Measurements from ENCODE around the gene FGF6.

DNA sequence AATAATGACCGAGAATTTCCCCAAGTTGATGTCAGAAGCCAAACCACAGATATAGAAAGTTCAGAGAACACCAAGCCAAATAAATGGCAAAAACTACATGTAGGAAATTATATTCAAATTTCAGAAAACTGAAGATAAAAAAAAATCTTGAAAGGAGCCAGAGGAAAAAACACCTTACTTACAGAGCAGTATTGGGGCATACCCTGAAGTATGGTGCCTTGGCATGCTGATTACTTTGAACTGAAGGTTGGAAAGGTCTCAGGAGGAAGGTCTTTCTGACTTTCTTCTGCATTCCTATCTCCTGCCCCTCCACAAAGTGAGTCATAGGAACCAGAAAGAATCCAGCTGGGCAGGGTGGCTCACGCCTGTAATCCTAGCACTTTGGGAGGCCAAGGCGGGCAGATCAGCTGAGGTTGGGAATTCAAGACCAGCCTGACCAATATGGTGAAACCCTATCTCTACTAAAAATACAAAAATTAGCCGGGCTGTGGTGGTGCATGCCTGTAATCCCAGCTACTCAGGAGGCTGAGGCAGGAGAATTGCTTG lies 8.8 kb upstream of the FGF6 start:
- TF ChIP-seq CTCF (CRISPR knock-in tag; IDR thresholded peaks at IDR 0.05) = no peak
- TF ChIP-seq NFKB2 (CRISPR knock-in tag; IDR thresholded peaks at IDR 0.05; ENCODE audit: borderline replicate concordance) = no peak
- TF ChIP-seq ZNF740 (CRISPR knock-in tag; IDR thresholded peaks at IDR 0.05) = no peak
- no peak for TF ChIP-seq ZSCAN5A (CRISPR knock-in tag; IDR thresholded peaks at IDR 0.05; ENCODE audit: borderline replicate concordance)
- no peak for TF ChIP-seq HDAC2 (CRISPR knock-in tag; IDR thresholded peaks at IDR 0.05)
- no peak for TF ChIP-seq CEBPB (IDR thresholded peaks at IDR 0.05; ENCODE audit: borderline replicate concordance, low read depth, low read length)
- no peak for TF ChIP-seq ZNF256 (CRISPR knock-in tag; conservative IDR thresholded peaks at IDR 0.05)
- TF ChIP-seq, protein P1, sequence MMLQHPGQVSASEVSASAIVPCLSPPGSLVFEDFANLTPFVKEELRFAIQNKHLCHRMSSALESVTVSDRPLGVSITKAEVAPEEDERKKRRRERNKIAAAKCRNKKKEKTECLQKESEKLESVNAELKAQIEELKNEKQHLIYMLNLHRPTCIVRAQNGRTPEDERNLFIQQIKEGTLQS (CRISPR knock-in tag; IDR thresholded peaks at IDR 0.05) = no peak
- TF ChIP-seq ZNF512B (CRISPR knock-in tag; IDR thresholded peaks at IDR 0.05; ENCODE audit: borderline replicate concordance) = no peak
